ENCODE data around the gene MAP2. TPM values are rescaled to one million over a fixed set of nuclear protein-coding genes. Genes with fewer than 3 reads are reported as not detected.
"Not testable (repeated sequence)": the region's sequence is repeated elsewhere in the genome, so short reads cannot be mapped to it uniquely, and the experiment has no call there.

The MAP2 gene
- total and polyA plus RNA-seq, 8 donors = 2.1 to 24.6 (median 11.8) TPM

- Histone ChIP-seq H3K9me3 (no peaks in the 10 kb centered on the region), H3K36me3 (no peaks in the 10 kb centered on the region), H3K4me3 (no peak overlapping the region), H3K27me3 (no peaks in the 10 kb centered on the region), H3K27ac (no peak overlapping the region), H3K4me1 (peaks cover 0 to 18% (median 0%) of the 10 kb centered on the region in 4 donors)
- peak in 1 of 3 donors; percentile 36 for TF ChIP-seq POLR2AphosphoS5 (IDR thresholded peaks at IDR 0.05)
- no peak for TF ChIP-seq CTCF (IDR thresholded peaks at IDR 0.05)
- peak in 1 of 2 donors; percentile 18 for DNase-seq
- WGBS, 5 donors = 7 to 23% (median 20%) methylated on average over 3 of the region's 3 CpGs
- intact Hi-C loops (cut with DNase I; ENCODE audit: low total_unique reads) = no loop called here
These were observed 50.1 kb downstream of the MAP2 start for GRCh38 chr2:209473930-209474419.

- no peak overlapping the region for H3K27ac ChIP-seq
- H3K4me1 ChIP-seq = peaks cover 0 to 18% (median 0%) of the 10 kb centered on the region in 4 donors
- H3K9me3 ChIP-seq = no peaks in the 10 kb centered on the region
- intact Hi-C loops (cut with DNase I; ENCODE audit: low total_unique reads) = no loop called here
- DNase-seq = no peak
- 69 to 85% (median 77%) methylated on average over 2 of the region's 2 CpGs for WGBS, 5 donors
- no peaks in the 10 kb centered on the region for H3K27me3 ChIP-seq
- no peaks in the 10 kb centered on the region for H3K36me3 ChIP-seq
- no peak for TF ChIP-seq CTCF (IDR thresholded peaks at IDR 0.05)
- TF ChIP-seq POLR2A (IDR thresholded peaks at IDR 0.05) = no peak
- TF ChIP-seq EP300 (IDR thresholded peaks at IDR 0.05) = no peak
- TF ChIP-seq POLR2AphosphoS5 (IDR thresholded peaks at IDR 0.05) = no peak
- H3K4me3 ChIP-seq = no peak overlapping the region
These were observed 51.1 kb downstream of the MAP2 start for GRCh38 chr2:209474960-209475359.

GRCh38 chr2:209476367-209477208 is 52.7 kb downstream of the MAP2 start:
- H3K9me3 ChIP-seq = no peaks in the 10 kb centered on the region
- WGBS, 5 donors = 51 to 64% (median 59%) methylated on average over 8 of the region's 8 CpGs
- no peak overlapping the region for H3K27ac ChIP-seq
- no peak overlapping the region for H3K4me3 ChIP-seq
- peak; percentile 32 to 74 for DNase-seq
- intact Hi-C loops (cut with DNase I; ENCODE audit: low total_unique reads) = no loop called here
- peaks cover 0 to 18% (median 0%) of the 10 kb centered on the region in 4 donors for H3K4me1 ChIP-seq
- no peaks in the 10 kb centered on the region for H3K36me3 ChIP-seq
- TF ChIP-seq EP300 (IDR thresholded peaks at IDR 0.05) = no peak
- no peak for TF ChIP-seq POLR2AphosphoS5 (IDR thresholded peaks at IDR 0.05)
- TF ChIP-seq POLR2A (IDR thresholded peaks at IDR 0.05) = no peak
- TF ChIP-seq CTCF (IDR thresholded peaks at IDR 0.05) = no peak
- H3K27me3 ChIP-seq = no peaks in the 10 kb centered on the region

- intact Hi-C loops (cut with DNase I; ENCODE audit: low total_unique reads); H3K27me3 ChIP-seq; H3K4me3 ChIP-seq; DNase-seq; H3K36me3 ChIP-seq; H3K27ac ChIP-seq: not testable (repeated sequence)
- WGBS, 5 donors = 6 to 60% (median 29%) methylated on average over 1 of the region's 1 CpG
- peaks cover 8 to 25% (median 17%) of the 10 kb centered on the region in 4 donors for H3K4me1 ChIP-seq
- peaks cover 0 to 11% (median 0%) of the 10 kb centered on the region in 4 donors for H3K9me3 ChIP-seq
These were observed 68.4 kb downstream of the MAP2 start for GRCh38 chr2:209492296-209492695.

GRCh38 chr2:209495068-209495620 is 71.3 kb downstream of the MAP2 start:
- Histone ChIP-seq H3K9me3 (peaks cover 0 to 25% (median 3%) of the 10 kb centered on the region in 4 donors), H3K4me1 (peaks cover 8 to 25% (median 17%) of the 10 kb centered on the region in 4 donors), H3K27ac (peak overlapping the region; percentile 56 to 84 (median 78))
- H3K36me3 ChIP-seq; H3K4me3 ChIP-seq; DNase-seq; H3K27me3 ChIP-seq; intact Hi-C loops (cut with DNase I; ENCODE audit: low total_unique reads): not testable (repeated sequence)
- WGBS, 5 donors = 74 to 81% (median 74%) methylated on average over 12 to 13 of the region's 13 CpGs
